Caco-2 (cell line): Measurements from ENCODE around the gene PPFIBP1. TPM values are rescaled to one million over a fixed set of nuclear protein-coding genes. Genes with fewer than 3 reads are reported as not detected.

Experiments
- BruUV-seq: library from RNA; stranded (reverse); fragments of 400-500 nt; replicated peaks from 2 replicates; lab custom pipeline; 2021; lab: Mats Ljungman, UMichigan
- CTCF ChIA-PET: fragments of 300-600 bp; sonication (Branson Sonifier 250); formaldehyde crosslinking; loops from one replicate; lab custom pipeline; 2022; ENCODE audit warnings: antibody characterized with exemption; lab: Charles Lee
- POLR2A ChIA-PET: fragments of 300-600 bp; sonication (Branson Sonifier 250); formaldehyde crosslinking; loops from one replicate; lab custom pipeline; 2022; ENCODE audit warnings: antibody characterized with exemption; lab: Charles Lee
- DNase-seq, 2 experiments: peaks; one replicate each; pipeline versions ENCODE4 v3.0.0 to v3.0.0-alpha.2; 2020 to 2022
- H3K27me3 ChIP-seq: replicated peaks from 2 replicates; pipeline ENCODE4 v1.6.0; 2011; ENCODE audit warnings: low read length; ENCODE audit not compliant: control insufficient read depth, insufficient read depth
- H3K36me3 ChIP-seq: 2 replicates; pipeline ENCODE4 v1.5.1; 2011; ENCODE audit warnings: low read length; ENCODE audit not compliant: control insufficient read depth, insufficient read depth
- H3K4me1 ChIP-seq: fragments of 250-450 bp; sonication (Bioruptor Pico); 2 replicates; pipeline ENCODE4 v1.5.1; 2020; ENCODE audit warnings: mild to moderate bottlenecking
- H3K4me3 ChIP-seq: 2 replicates; pipeline ENCODE4 v1.5.1; 2011; ENCODE audit warnings: low read depth, mild to moderate bottlenecking, control low read depth, low read length
- H3K9me3 ChIP-seq: fragments of 250-450 bp; sonication (Bioruptor Pico); 2 replicates; pipeline ENCODE4 v1.5.1; 2020; ENCODE audit warnings: mild to moderate bottlenecking, moderate library complexity
- H3K27ac Mint-ChIP-seq: one replicate; pipeline ENCODE4 v1.8.0; 2022; ENCODE audit warnings: mixed read lengths; ENCODE audit not compliant: unreplicated experiment
- H3K27me3 Mint-ChIP-seq: one replicate; pipeline ENCODE4 v1.8.0; 2022; ENCODE audit warnings: mixed read lengths; ENCODE audit not compliant: insufficient read depth, unreplicated experiment
- H3K36me3 Mint-ChIP-seq: one replicate; pipeline ENCODE4 v1.8.0; 2022; ENCODE audit warnings: mild to moderate bottlenecking, mixed read lengths; ENCODE audit not compliant: insufficient read depth, unreplicated experiment
- H3K4me1 Mint-ChIP-seq: one replicate; pipeline ENCODE4 v1.8.0; 2022; ENCODE audit warnings: low read depth, mixed read lengths; ENCODE audit not compliant: unreplicated experiment
- H3K4me3 Mint-ChIP-seq: one replicate; pipeline ENCODE4 v1.8.0; 2022; ENCODE audit warnings: mild to moderate bottlenecking, moderate library complexity, mixed read lengths; ENCODE audit not compliant: unreplicated experiment
- H3K9me3 Mint-ChIP-seq: one replicate; pipeline ENCODE4 v1.8.0; 2022; ENCODE audit warnings: mixed read lengths; ENCODE audit not compliant: unreplicated experiment
- intact Hi-C: fragments of 100-400 bp; cut with micrococcal nuclease; formaldehyde crosslinking; loops from one replicate; pipeline ENCODE4 v1.10.0; 2022; ENCODE audit not compliant: unreplicated experiment
- total RNA-seq: library from RNA; stranded (reverse); gene quantifications from 2 replicates; pipeline ENCODE4 v1.2.3, GENCODE V29; 2022
- TF ChIP-seq, protein P1 (sequence below), 2 experiments: fragments of 200-600 bp in 1 of 2; IDR thresholded peaks; 1 replicate in 1 of 2; 2 replicates in 1 of 2; pipeline versions ENCODE4 v1.5.1 to v1.8.0; 2011 to 2022; ENCODE audit warnings: antibody characterized with exemption in 1 of 2, control low read depth in 1 of 2, inconsistent platforms in 1 of 2, low read depth in 1 of 2, low read length in 1 of 2, mild to moderate bottlenecking in 1 of 2, moderate library complexity in 1 of 2; ENCODE audit not compliant: insufficient read depth in 1 of 2, severe bottlenecking in 1 of 2, unreplicated experiment in 1 of 2

The PPFIBP1 gene
- total RNA-seq, 1 experiment from 2014 or later = 109 TPM

DNA sequence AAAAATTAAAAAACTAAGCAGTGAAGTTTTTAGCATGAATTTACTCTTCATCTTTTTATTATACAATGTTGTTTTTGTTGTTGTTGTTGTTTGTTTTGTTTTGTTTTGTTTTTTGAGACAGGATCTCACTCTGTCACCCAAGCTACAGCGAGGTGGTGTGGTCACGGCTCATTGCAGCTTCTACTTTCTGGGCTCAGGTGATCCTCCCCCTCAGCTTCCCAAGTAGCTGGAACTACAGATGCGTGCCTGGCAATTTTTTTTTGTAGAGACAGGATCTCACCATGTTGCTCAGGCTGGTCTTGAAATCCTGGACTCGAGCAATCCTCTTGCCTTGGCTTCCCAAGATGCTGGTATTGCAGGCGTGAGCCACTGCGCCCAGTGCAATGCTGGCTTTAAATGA lies 11.3 kb downstream of the PPFIBP1 start:
- H3K27me3 ChIP-seq = no peaks in the 10 kb centered on the region
- BruUV-seq = no TSS peak
- Mint-ChIP-seq H3K4me3 (no peak overlapping the region), H3K27me3 (no peaks in the 10 kb centered on the region), H3K9me3 (no peaks in the 10 kb centered on the region), H3K36me3 (peaks cover 13% of the 10 kb centered on the region), H3K27ac (no peak overlapping the region), H3K4me1 (peaks cover 11% of the 10 kb centered on the region)
- intact Hi-C loops = no loop called here
- no peaks in the 10 kb centered on the region; the same call in 1 of the 2 replicates for H3K36me3 ChIP-seq
- DNase-seq = no peak
- POLR2A ChIA-PET = no interaction called here
- CTCF ChIA-PET = no interaction called here
- H3K4me1 ChIP-seq = peaks cover 3% of the 10 kb centered on the region; the same call in 1 of the 2 replicates
- TF ChIP-seq, protein P1, sequence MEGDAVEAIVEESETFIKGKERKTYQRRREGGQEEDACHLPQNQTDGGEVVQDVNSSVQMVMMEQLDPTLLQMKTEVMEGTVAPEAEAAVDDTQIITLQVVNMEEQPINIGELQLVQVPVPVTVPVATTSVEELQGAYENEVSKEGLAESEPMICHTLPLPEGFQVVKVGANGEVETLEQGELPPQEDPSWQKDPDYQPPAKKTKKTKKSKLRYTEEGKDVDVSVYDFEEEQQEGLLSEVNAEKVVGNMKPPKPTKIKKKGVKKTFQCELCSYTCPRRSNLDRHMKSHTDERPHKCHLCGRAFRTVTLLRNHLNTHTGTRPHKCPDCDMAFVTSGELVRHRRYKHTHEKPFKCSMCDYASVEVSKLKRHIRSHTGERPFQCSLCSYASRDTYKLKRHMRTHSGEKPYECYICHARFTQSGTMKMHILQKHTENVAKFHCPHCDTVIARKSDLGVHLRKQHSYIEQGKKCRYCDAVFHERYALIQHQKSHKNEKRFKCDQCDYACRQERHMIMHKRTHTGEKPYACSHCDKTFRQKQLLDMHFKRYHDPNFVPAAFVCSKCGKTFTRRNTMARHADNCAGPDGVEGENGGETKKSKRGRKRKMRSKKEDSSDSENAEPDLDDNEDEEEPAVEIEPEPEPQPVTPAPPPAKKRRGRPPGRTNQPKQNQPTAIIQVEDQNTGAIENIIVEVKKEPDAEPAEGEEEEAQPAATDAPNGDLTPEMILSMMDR (IDR thresholded peaks at IDR 0.05; ENCODE audit: insufficient read depth in 1 of 2, low read depth in 1 of 2, low read length in 1 of 2, severe bottlenecking in 1 of 2, unreplicated experiment in 1 of 2) = no peak
- no peaks in the 10 kb centered on the region for H3K9me3 ChIP-seq
- no peak overlapping the region for H3K4me3 ChIP-seq

DNA sequence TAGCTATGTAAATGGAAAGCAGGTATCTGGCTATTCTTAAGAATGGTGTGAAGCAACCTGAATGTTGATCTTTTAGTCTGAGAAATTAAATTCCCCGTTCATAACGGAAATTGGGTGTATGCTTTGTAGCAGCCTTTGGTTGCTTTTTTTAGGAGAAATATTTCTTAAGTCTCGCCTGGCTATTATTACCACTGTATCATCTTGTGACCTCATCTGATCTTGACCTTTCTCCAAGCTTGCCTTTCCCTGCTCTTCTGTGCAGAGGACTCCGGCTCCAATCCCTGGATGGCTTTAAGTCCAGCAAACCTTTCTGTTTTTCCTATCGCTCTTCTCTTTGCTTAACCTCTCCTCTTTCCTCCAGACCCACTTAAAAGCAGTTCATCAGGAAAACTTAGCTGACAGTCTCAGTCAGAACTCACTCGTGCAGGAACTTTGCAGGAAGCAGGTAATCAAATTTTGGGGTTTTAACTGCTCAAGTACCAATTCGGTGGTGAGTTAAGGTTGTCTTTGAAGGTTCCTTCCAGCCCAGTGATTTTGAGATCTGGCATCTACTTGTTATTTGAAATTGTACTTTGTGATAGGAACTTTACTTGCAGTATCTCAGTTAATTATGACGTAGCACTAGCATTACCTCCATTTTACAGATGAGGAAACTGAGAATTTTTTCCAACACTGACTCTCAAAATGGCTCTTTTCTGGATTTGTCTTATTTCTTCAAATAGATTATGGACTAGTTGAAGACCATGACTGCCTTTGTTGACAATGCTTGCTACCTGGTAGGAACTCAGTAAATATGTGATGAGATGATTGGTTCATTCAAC lies 14.1 kb downstream of the PPFIBP1 start:
- peaks cover 19% of the 10 kb centered on the region for H3K36me3 Mint-ChIP-seq
- peaks cover 30% of the 10 kb centered on the region for H3K4me1 Mint-ChIP-seq
- no peaks in the 10 kb centered on the region for H3K27me3 Mint-ChIP-seq
- no peak overlapping the region for H3K4me3 Mint-ChIP-seq
- H3K4me3 ChIP-seq = no peak overlapping the region
- TF ChIP-seq, protein P1 (IDR thresholded peaks at IDR 0.05; ENCODE audit: insufficient read depth in 1 of 2, low read depth in 1 of 2, low read length in 1 of 2, severe bottlenecking in 1 of 2, unreplicated experiment in 1 of 2) = no peak
- no peak overlapping the region for H3K27ac Mint-ChIP-seq
- DNase-seq = no peak
- intact Hi-C loops = no loop called here
- H3K27me3 ChIP-seq = no peaks in the 10 kb centered on the region
- POLR2A ChIA-PET = no interaction called here
- CTCF ChIA-PET = no interaction called here
- H3K9me3 Mint-ChIP-seq = no peaks in the 10 kb centered on the region
- BruUV-seq = no TSS peak
- no peaks in the 10 kb centered on the region for H3K9me3 ChIP-seq
- peaks cover 5% of the 10 kb centered on the region; the same call in 1 of the 2 replicates for H3K4me1 ChIP-seq
- no peaks in the 10 kb centered on the region; the same call in 1 of the 2 replicates for H3K36me3 ChIP-seq

GRCh38 chr12:27539191-27539631 lies 15.2 kb downstream of the PPFIBP1 start:
- H3K4me3 Mint-ChIP-seq = no peak overlapping the region
- peaks cover 14% of the 10 kb centered on the region for H3K36me3 Mint-ChIP-seq
- ChIA-PET CTCF (no interaction called here), POLR2A (interaction anchor here (2.1 kb wide), 1 partner anchor 15 kb away, joined by 7 read pairs; the partner anchor contains the start of gene PPFIBP1)
- Histone ChIP-seq H3K4me3 (no peak overlapping the region), H3K36me3 (no peaks in the 10 kb centered on the region; the same call in 1 of the 2 replicates), H3K4me1 (peaks cover 8% of the 10 kb centered on the region; the same call in 1 of the 2 replicates), H3K27me3 (no peaks in the 10 kb centered on the region), H3K9me3 (no peaks in the 10 kb centered on the region)
- no TSS peak for BruUV-seq
- intact Hi-C loops = no loop called here
- DNase-seq = no peak
- TF ChIP-seq, protein P1 (IDR thresholded peaks at IDR 0.05; ENCODE audit: insufficient read depth in 1 of 2, low read depth in 1 of 2, low read length in 1 of 2, severe bottlenecking in 1 of 2, unreplicated experiment in 1 of 2) = no peak
- H3K27me3 Mint-ChIP-seq = no peaks in the 10 kb centered on the region
- H3K9me3 Mint-ChIP-seq = peaks cover 2% of the 10 kb centered on the region
- H3K27ac Mint-ChIP-seq = no peak overlapping the region
- peaks cover 23% of the 10 kb centered on the region for H3K4me1 Mint-ChIP-seq
